Naive B cell (primary cell): Measurements from ENCODE around the gene ATP6V0E1. TPM values are rescaled to one million over a fixed set of nuclear protein-coding genes. Genes with fewer than 3 reads are reported as not detected.

Source experiments
- polyA plus RNA-seq, 6 donors: library from polyadenylated mRNA; unstranded; fragments of 300-500 nt; fragmentation: Illumina TruSeq; gene quantifications; one replicate each; pipeline ENCODE4 v1.2.3, GENCODE V29; 2021; ENCODE audit warnings: low read depth in 6 of 6

The ATP6V0E1 gene
- polyA plus RNA-seq, 6 donors from 2014 or later, result 386 to 553 (median 418) TPM

Other genes with a start within 250 kb of the ATP6V0E1 start
- 1,000 to 10,000 TPM; 1,129 to 3,568 (median 2,122) TPM for gene DUSP1, start 212.6 kb upstream of the ATP6V0E1 start, polyA plus RNA-seq
- 10 to 100 TPM; 53.2 to 86.1 (median 64.4) TPM for gene ERGIC1, start 149.5 kb upstream of the ATP6V0E1 start, polyA plus RNA-seq
- gene RPL26L1, start 24.3 kb upstream of the ATP6V0E1 start, polyA plus RNA-seq, result 10 to 100 TPM; 20.0 to 40.2 (median 27.7) TPM
- gene CREBRF, start 72.6 kb downstream of the ATP6V0E1 start, polyA plus RNA-seq, result 10 to 100 TPM; 60.6 to 97.0 (median 77.3) TPM
- gene BNIP1, start 160.8 kb downstream of the ATP6V0E1 start, polyA plus RNA-seq, result 10 to 100 TPM in 5 of 6 donors, 1 to 10 TPM in 1; 7.2 to 25.3 (median 14.5) TPM